Retinal pigment epithelial cell (primary cell): ENCODE data around the gene NBEA.
"Not testable (repeated sequence)": the region's sequence is repeated elsewhere in the genome, so short reads cannot be mapped to it uniquely, and the experiment has no call there.

ENCODE experiments used
- DNase-seq: peaks from one replicate; pipeline ENCODE4 v3.0.0-alpha.2; 2010; ENCODE audit warnings: low read depth
- H3K4me3 ChIP-seq: 2 replicates; pipeline ENCODE4 v1.5.1; 2011; ENCODE audit warnings: mild to moderate bottlenecking, low read length, control low read depth, moderate library complexity
- CTCF ChIP-seq: conservative IDR thresholded peaks from 2 replicates; pipeline ENCODE4 v1.5.1; 2011; ENCODE audit warnings: low read depth, low read length, control low read depth, inconsistent platforms

Gene NBEA

GRCh38 chr13:35664747-35665146 lies 722.7 kb downstream of the NBEA start:
- no peak for DNase-seq
- H3K4me3 ChIP-seq: no peak overlapping the region
- no peak for TF ChIP-seq CTCF

GRCh38 chr13:35669321-35669720 lies 727.3 kb downstream of the NBEA start:
- no peak for DNase-seq
- no peak overlapping the region for H3K4me3 ChIP-seq
- no peak for TF ChIP-seq CTCF

GRCh38 chr13:35672611-35673010 lies 730.5 kb downstream of the NBEA start:
- no peak overlapping the region for H3K4me3 ChIP-seq
- no peak for DNase-seq
- TF ChIP-seq CTCF: no peak

GRCh38 chr13:35675651-35676050 lies 733.6 kb downstream of the NBEA start:
- DNase-seq: no peak
- TF ChIP-seq CTCF: no peak
- no peak overlapping the region for H3K4me3 ChIP-seq

GRCh38 chr13:35677863-35678262 lies 735.8 kb downstream of the NBEA start:
- DNase-seq, H3K4me3 ChIP-seq: not testable (repeated sequence)

GRCh38 chr13:35681685-35682084 lies 739.6 kb downstream of the NBEA start:
- no peak for TF ChIP-seq CTCF
- no peak overlapping the region for H3K4me3 ChIP-seq
- no peak for DNase-seq

GRCh38 chr13:35684432-35684831 lies 742.4 kb downstream of the NBEA start:
- no peak for TF ChIP-seq CTCF
- H3K4me3 ChIP-seq: no peak overlapping the region
- no peak for DNase-seq

GRCh38 chr13:35687336-35687735 lies 745.3 kb downstream of the NBEA start:
- H3K4me3 ChIP-seq: no peak overlapping the region
- DNase-seq: no peak

More at GRCh38 chr13:35687336-35687735, 745.3 kb downstream of the NBEA start:
- TF ChIP-seq CTCF: no peak
